Naive thymus-derived CD4-positive, alpha-beta T cell (primary cell): ENCODE data around the gene MYO5C. TPM values are rescaled to one million over a fixed set of nuclear protein-coding genes. Genes with fewer than 3 reads are reported as not detected.

Source experiments
- ATAC-seq: fragments of 150-1000 bp; cut with Tn5 transposase; 2 replicates; pipeline ENCODE4 v1.10.0; 2021; ENCODE audit warnings: mild to moderate bottlenecking, moderate library complexity
- CTCF ChIA-PET: fragments of 350-600 bp; sonication (Branson Sonifier 250); formaldehyde crosslinking; loops from one replicate; lab custom pipeline; 2021; ENCODE audit warnings: antibody characterized with exemption; lab: Charles Lee
- POLR2A ChIA-PET: fragments of 350-600 bp; sonication (Branson Sonifier 250); formaldehyde crosslinking; loops from one replicate; lab custom pipeline; 2021; ENCODE audit warnings: antibody characterized with exemption, inconsistent platforms; lab: Charles Lee
- DNase-seq, 9 donors: peaks; one replicate each; pipeline versions ENCODE4 v3.0.0 to v3.0.0-alpha.2; 2020 to 2022; ENCODE audit warnings: mixed read lengths in 1 of 9
- H3K27ac ChIP-seq: one replicate; pipeline ENCODE4 v1.7.0; 2013; ENCODE audit warnings: mild to moderate bottlenecking, low read depth, low read length, moderate library complexity
- H3K27me3 ChIP-seq, 2 donors: one replicate each; pipeline ENCODE4 v1.7.0; 2013; ENCODE audit warnings: low read length in 2 of 2, mild to moderate bottlenecking in 2 of 2, moderate library complexity in 2 of 2; ENCODE audit not compliant: control insufficient read depth in 2 of 2, insufficient read depth in 2 of 2
- H3K36me3 ChIP-seq, 3 experiments: 1 replicate in 2 of 3; 2 replicates in 1 of 3; pipeline ENCODE4 v1.7.0; 2013; ENCODE audit warnings: low read length in 3 of 3, mild to moderate bottlenecking in 3 of 3, moderate library complexity in 1 of 3; ENCODE audit not compliant: insufficient read depth in 3 of 3, control insufficient read depth in 2 of 3
- H3K4me1 ChIP-seq, 2 donors: one replicate each; pipeline ENCODE4 v1.7.0; 2013; ENCODE audit warnings: low read length in 2 of 2, mild to moderate bottlenecking in 2 of 2, moderate library complexity in 1 of 2; ENCODE audit not compliant: control insufficient read depth in 2 of 2, insufficient read depth in 2 of 2
- H3K4me3 ChIP-seq: 2 replicates; pipeline ENCODE4 v1.7.0; 2013; ENCODE audit warnings: mild to moderate bottlenecking, low read length
- H3K9me3 ChIP-seq, 3 experiments: 1 replicate in 2 of 3; 2 replicates in 1 of 3; pipeline ENCODE4 v1.7.0; 2013; ENCODE audit warnings: low read length in 3 of 3; ENCODE audit not compliant: control insufficient read depth in 2 of 3
- H3K27ac Mint-ChIP-seq, 9 donors: one replicate each; pipeline ENCODE4 v1.8.0; 2020 to 2022; ENCODE audit warnings: mixed read lengths in 9 of 9, mild to moderate bottlenecking in 8 of 9, moderate library complexity in 5 of 9, inconsistent platforms in 2 of 9
- H3K27me3 Mint-ChIP-seq, 5 donors: one replicate each; pipeline ENCODE4 v1.8.0; 2021 to 2022; ENCODE audit warnings: mixed read lengths in 5 of 5, mild to moderate bottlenecking in 1 of 5
- H3K36me3 Mint-ChIP-seq, 5 donors: one replicate each; pipeline ENCODE4 v1.8.0; 2020 to 2022; ENCODE audit warnings: mixed read lengths in 5 of 5, mild to moderate bottlenecking in 3 of 5, inconsistent platforms in 1 of 5
- H3K4me1 Mint-ChIP-seq, 7 donors: one replicate each; pipeline ENCODE4 v1.8.0; 2020 to 2022; ENCODE audit warnings: mixed read lengths in 7 of 7, mild to moderate bottlenecking in 3 of 7, inconsistent platforms in 1 of 7
- H3K4me3 Mint-ChIP-seq, 10 donors: one replicate each; pipeline ENCODE4 v1.8.0; 2020 to 2022; ENCODE audit warnings: mild to moderate bottlenecking in 10 of 10, mixed read lengths in 10 of 10, moderate library complexity in 6 of 10, inconsistent platforms in 2 of 10
- H3K9me3 Mint-ChIP-seq, 11 donors: one replicate each; pipeline ENCODE4 v1.8.0; 2020 to 2022; ENCODE audit warnings: mixed read lengths in 11 of 11, mild to moderate bottlenecking in 4 of 11, inconsistent platforms in 1 of 11, moderate library complexity in 1 of 11
- intact Hi-C, 2 donors: fragments of 100-400 bp; cut with micrococcal nuclease; formaldehyde crosslinking; loops; one replicate each; pipeline ENCODE4 v1.15.1; 2023
- polyA plus RNA-seq, 2 donors: library from polyadenylated mRNA; unstranded; fragments of 300-500 nt; fragmentation: Illumina TruSeq; gene quantifications; one replicate each; pipeline ENCODE4 v1.2.3, GENCODE V29; 2021
- total RNA-seq, 6 experiments: library from RNA in 5 of 6; stranded (reverse) in 5 of 6; gene quantifications; 1 replicate in 5 of 6; 2 replicates in 1 of 6; pipeline ENCODE4 v1.2.3 and lab custom pipeline; 2021 to 2026

Gene MYO5C
- total and polyA plus RNA-seq, 7 experiments from 2014 or later = 0.19 to 1.3 (median 0.31) TPM; not detected in 1

DNA sequence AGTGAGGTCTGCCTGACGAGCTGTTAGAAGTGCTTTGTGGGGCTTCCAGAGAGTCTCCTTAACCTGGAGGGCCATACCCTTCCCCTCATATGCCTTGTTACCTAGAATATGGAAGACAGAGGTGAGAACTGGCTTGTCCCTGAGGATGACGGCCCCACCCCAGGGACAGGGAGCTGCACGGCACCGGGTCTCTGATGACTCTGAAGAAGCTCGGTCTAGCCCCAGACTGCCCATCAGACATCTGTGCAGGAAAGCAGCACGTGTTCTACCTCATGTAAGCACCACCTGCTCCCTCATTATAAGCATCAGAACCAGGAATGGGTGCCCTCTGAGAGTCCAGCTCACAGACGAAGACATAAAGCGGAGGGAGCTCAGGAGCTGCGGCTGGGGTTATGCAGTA, 18.0 kb downstream of the MYO5C start:
- no peak for ATAC-seq
- intact Hi-C loops = no loop called here

GRCh38 chr15:52276256-52276770, 19.3 kb downstream of the MYO5C start:
- peaks cover 0 to 29% (median 5%) of the 10 kb centered on the region in 5 donors for H3K27me3 Mint-ChIP-seq
- no peaks in the 10 kb centered on the region for H3K36me3 Mint-ChIP-seq
- no peak overlapping the region for H3K27ac Mint-ChIP-seq
- DNase-seq = no peak
- no peak overlapping the region for H3K4me3 Mint-ChIP-seq
- Histone ChIP-seq H3K4me1 (no peaks in the 10 kb centered on the region), H3K9me3 (no peaks in the 10 kb centered on the region), H3K4me3 (no peak overlapping the region), H3K36me3 (no peaks in the 10 kb centered on the region), H3K27ac (no peak overlapping the region), H3K27me3 (no peaks in the 10 kb centered on the region)
- intact Hi-C loops = no loop called here
- ATAC-seq = no peak
- CTCF ChIA-PET = no interaction called here
- POLR2A ChIA-PET = no interaction called here
- no peaks in the 10 kb centered on the region for H3K9me3 Mint-ChIP-seq
- H3K4me1 Mint-ChIP-seq = peaks cover 0 to 1% (median 0%) of the 10 kb centered on the region in 7 donors

More for the DNA sequence above, 18.0 kb downstream of the MYO5C start:
- no peak overlapping the region for H3K27ac ChIP-seq
- Mint-ChIP-seq H3K27me3 (peaks cover 0 to 27% (median 5%) of the 10 kb centered on the region in 5 donors), H3K4me3 (no peak overlapping the region), H3K36me3 (no peaks in the 10 kb centered on the region), H3K9me3 (no peaks in the 10 kb centered on the region), H3K4me1 (no peaks in the 10 kb centered on the region), H3K27ac (no peak overlapping the region)
- no peak for DNase-seq
- H3K36me3 ChIP-seq = no peaks in the 10 kb centered on the region
- POLR2A ChIA-PET = no interaction called here
- no peaks in the 10 kb centered on the region for H3K9me3 ChIP-seq
- no peaks in the 10 kb centered on the region for H3K27me3 ChIP-seq
- H3K4me1 ChIP-seq = no peaks in the 10 kb centered on the region
- CTCF ChIA-PET = no interaction called here
- no peak overlapping the region for H3K4me3 ChIP-seq

DNA sequence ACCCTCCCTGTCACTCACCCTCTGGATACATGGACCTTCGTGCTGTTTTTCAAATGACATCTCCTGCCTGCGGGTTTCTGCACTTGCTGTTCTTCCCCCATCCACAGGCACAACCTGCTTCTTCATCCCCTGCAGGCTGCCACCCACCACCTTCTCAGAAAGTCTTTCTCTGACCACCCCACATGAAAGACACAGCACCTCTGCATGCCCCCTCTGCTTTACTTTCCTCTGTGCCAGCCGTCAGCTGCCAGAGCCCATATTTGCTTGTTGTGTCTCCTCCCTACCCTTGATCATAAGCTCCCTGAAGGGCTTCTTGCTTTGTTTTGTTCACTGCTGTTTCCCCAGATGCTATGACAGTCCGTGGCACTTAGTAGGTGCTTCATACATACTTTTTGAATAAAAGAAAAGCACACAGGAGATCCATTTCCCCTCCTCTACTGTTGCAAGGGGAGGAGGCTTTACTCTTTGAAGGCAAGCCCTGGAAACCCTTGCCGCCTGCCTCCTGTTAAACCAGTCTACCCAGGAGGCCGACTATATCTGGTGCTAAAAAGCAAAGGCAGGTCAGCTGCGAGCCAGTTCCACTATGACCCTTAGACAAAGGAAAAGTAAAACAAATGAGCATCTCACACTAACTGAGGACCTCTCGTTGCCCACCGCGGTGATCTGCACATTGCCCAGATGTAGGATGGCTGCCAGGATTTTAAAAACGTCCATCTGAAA, 31.9 kb downstream of the MYO5C start:
- H3K4me1 ChIP-seq = peaks cover 16 to 28% of the 10 kb centered on the region in 2 donors
- POLR2A ChIA-PET = interaction anchor here (1.2 kb wide), 1 partner anchor 28 kb away, joined by 3 read pairs; no protein-coding TSS in a partner anchor
- no peak for DNase-seq
- H3K27me3 ChIP-seq = no peaks in the 10 kb centered on the region
- no peaks in the 10 kb centered on the region for H3K36me3 ChIP-seq
- peak overlapping the region in 4 of 10 donors; percentile 7 to 70 (median 23) for H3K4me3 Mint-ChIP-seq
- H3K27ac Mint-ChIP-seq = peak overlapping the region in 4 of 9 donors; percentile 16 to 87 (median 69)
- H3K27ac ChIP-seq = no peak overlapping the region
- H3K9me3 ChIP-seq = no peaks in the 10 kb centered on the region
- peaks cover 27 to 42% (median 30%) of the 10 kb centered on the region in 7 donors for H3K4me1 Mint-ChIP-seq
- H3K9me3 Mint-ChIP-seq = no peaks in the 10 kb centered on the region
- no peak for ATAC-seq
- peaks cover 0 to 4% (median 0%) of the 10 kb centered on the region in 5 donors for H3K36me3 Mint-ChIP-seq
- intact Hi-C loops = no loop called here
- H3K27me3 Mint-ChIP-seq = no peaks in the 10 kb centered on the region
- no peak overlapping the region for H3K4me3 ChIP-seq
- CTCF ChIA-PET = no interaction called here

DNA sequence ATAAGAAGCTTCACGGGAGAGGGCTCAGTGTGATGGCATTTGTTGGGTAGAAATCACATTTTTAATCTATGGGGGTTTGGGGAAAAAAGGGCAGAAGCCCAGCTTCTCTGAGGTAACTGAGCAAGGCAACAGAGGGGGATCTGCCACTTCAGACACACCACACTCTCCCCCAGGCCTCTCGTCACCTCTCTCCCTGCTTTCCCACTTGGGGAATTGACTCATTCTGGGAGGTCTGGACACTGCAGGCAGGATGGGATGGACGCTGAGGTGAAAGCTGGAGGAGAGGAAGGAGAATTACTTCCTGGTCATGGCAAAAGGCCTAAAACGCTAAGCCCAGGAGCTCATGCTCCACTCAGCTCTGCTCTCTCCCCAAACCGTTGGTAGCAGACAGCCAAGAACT, 33.2 kb downstream of the MYO5C start:
- intact Hi-C loops = no loop called here
- Mint-ChIP-seq H3K4me3 (peak overlapping the region; percentile 49 to 70 (median 65)), H3K4me1 (peaks cover 27 to 48% (median 32%) of the 10 kb centered on the region in 7 donors), H3K27ac (peak overlapping the region; percentile 16 to 90 (median 71)), H3K36me3 (peaks cover 0 to 4% (median 0%) of the 10 kb centered on the region in 5 donors), H3K9me3 (no peaks in the 10 kb centered on the region), H3K27me3 (no peaks in the 10 kb centered on the region)
- Histone ChIP-seq H3K4me1 (peaks cover 16 to 28% of the 10 kb centered on the region in 2 donors), H3K36me3 (no peaks in the 10 kb centered on the region), H3K27me3 (no peaks in the 10 kb centered on the region), H3K9me3 (no peaks in the 10 kb centered on the region), H3K4me3 (no peak overlapping the region), H3K27ac (no peak overlapping the region)
- ATAC-seq (no peak), DNase-seq (no peak)
- ChIA-PET POLR2A (interaction anchor here (1.0 kb wide), 1 partner anchor 84 kb away, joined by 3 read pairs; no protein-coding TSS in a partner anchor), CTCF (interaction anchor here (1.1 to 10.8 kb wide), 2 partner anchors 35 to 471 kb away, joined by 4 to 113 read pairs; no protein-coding TSS in a partner anchor)

DNA sequence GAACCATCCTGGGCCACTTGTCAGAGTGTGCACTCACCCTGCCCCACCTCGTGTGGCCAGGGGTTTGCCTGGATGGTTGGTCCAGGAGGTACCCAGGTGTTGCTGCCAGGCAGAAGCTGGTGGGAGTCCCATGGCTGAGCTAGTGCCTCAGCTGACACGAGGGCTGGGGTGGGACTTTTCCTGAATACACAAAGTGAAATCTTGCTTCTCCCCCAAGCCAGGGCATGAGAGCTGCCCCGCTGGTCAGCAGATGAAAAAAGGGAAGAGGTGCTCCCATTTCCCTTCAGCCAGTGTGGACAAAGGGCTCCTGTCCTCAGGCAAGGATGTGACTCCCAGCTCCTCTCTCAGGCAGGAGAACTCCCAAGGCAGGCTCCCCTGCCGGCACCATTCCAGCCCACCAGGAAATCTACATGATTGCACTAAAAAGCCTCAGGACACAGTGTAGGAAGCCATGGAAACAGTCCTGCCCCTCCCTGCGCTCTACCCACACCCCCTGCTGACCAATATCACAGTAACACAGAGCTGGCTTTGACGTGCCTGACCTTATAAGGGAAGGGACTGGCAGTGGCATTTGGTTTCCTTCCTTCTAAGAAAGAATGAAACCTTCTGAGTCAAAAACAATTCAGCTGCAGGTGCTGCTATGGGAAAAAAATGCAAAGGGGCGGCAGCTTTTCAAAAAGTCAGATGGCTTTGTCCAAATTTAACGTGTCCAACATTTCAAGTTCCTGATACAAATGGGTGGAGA, 33.9 kb downstream of the MYO5C start:
- CTCF ChIA-PET = interaction anchor here (0.8 to 10.8 kb wide), 3 partner anchors 8 to 471 kb away, joined by 3 to 113 read pairs (median 4); no protein-coding TSS in a partner anchor
- Histone ChIP-seq H3K36me3 (no peaks in the 10 kb centered on the region), H3K4me3 (no peak overlapping the region), H3K27me3 (no peaks in the 10 kb centered on the region), H3K9me3 (no peaks in the 10 kb centered on the region), H3K4me1 (peaks cover 16 to 34% of the 10 kb centered on the region in 2 donors), H3K27ac (peak overlapping the region; percentile 35)
- H3K27me3 Mint-ChIP-seq = no peaks in the 10 kb centered on the region
- POLR2A ChIA-PET = interaction anchor here (1.0 kb wide), 1 partner anchor 83 kb away, joined by 3 read pairs; no protein-coding TSS in a partner anchor
- H3K4me1 Mint-ChIP-seq = peaks cover 27 to 55% (median 39%) of the 10 kb centered on the region in 7 donors
- ATAC-seq (peak; percentile 92), DNase-seq (peak in 7 of 9 donors; percentile 11 to 63 (median 29))
- intact Hi-C loops = no loop called here
- H3K36me3 Mint-ChIP-seq = peaks cover 0 to 4% (median 0%) of the 10 kb centered on the region in 5 donors
- H3K4me3 Mint-ChIP-seq = peak overlapping the region; percentile 50 to 70 (median 66)
- no peaks in the 10 kb centered on the region for H3K9me3 Mint-ChIP-seq
- H3K27ac Mint-ChIP-seq = peak overlapping the region; percentile 16 to 90 (median 71)

DNA sequence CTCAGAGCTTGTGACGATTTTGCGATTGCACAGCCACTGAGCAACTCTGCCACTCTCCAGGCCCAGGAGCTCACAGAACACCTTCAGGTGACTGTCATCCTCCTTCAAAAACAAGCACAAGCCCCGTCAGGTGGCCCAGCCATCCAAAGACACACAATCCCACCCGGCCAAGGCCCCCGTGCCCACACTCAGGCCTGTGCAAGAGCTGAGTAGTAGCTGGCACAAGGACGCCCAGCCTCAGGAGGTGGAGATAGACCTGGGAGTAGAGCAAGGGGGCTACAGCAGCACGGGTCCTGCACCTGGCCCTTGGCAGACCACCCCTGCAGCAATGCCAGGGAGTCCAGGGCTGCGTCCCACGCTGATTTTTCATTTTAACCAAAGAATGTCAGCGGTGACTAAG, 34.6 kb downstream of the MYO5C start:
- Histone ChIP-seq H3K4me1 (peaks cover 16 to 37% of the 10 kb centered on the region in 2 donors), H3K4me3 (no peak overlapping the region), H3K27ac (no peak overlapping the region), H3K9me3 (no peaks in the 10 kb centered on the region), H3K27me3 (no peaks in the 10 kb centered on the region), H3K36me3 (no peaks in the 10 kb centered on the region)
- Mint-ChIP-seq H3K4me3 (no peak overlapping the region), H3K4me1 (peaks cover 29 to 62% (median 43%) of the 10 kb centered on the region in 7 donors), H3K36me3 (peaks cover 0 to 4% (median 0%) of the 10 kb centered on the region in 5 donors), H3K9me3 (peaks cover 0 to 1% (median 0%) of the 10 kb centered on the region in 11 donors), H3K27ac (peak overlapping the region in 5 of 9 donors; percentile 64 to 87 (median 74)), H3K27me3 (no peaks in the 10 kb centered on the region)
- no peak for ATAC-seq
- POLR2A ChIA-PET = no interaction called here
- intact Hi-C loops = no loop called here
- DNase-seq = no peak
- CTCF ChIA-PET = interaction anchor here (10.8 kb wide), 1 partner anchor 472 kb away, joined by 113 read pairs; no protein-coding TSS in a partner anchor
